ENCODE data around the gene RADIL. TPM values are rescaled to one million over a fixed set of nuclear protein-coding genes. Genes with fewer than 3 reads are reported as not detected.
A peak's percentile ranks its signal among the peaks of the same experiment; 100 is the strongest.

RADIL gene
- total RNA-seq, 4 donors from 2014 or later: 4.4 to 11.4 (median 8.8) TPM

DNA sequence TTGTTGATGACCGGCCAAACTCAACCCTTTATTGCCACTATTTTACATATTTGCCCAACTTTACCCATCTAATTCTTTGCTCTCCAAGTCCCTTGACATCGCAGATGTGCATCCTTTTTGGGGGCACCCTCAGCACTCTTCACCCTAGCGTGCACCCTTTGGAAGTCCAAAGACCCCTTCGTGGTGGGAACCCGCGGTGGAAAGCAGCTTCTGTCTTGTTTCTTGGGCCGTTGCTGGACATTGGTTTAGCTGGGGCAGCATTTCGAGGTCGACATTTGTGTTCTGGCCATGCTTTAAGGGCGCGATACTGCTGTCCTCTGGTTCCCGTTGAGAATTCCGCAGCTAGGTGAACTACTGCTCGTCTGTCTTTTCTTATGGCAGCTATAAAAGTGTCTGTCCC lies 21.4 kb downstream of the RADIL start:
- no peak for ATAC-seq

DNA sequence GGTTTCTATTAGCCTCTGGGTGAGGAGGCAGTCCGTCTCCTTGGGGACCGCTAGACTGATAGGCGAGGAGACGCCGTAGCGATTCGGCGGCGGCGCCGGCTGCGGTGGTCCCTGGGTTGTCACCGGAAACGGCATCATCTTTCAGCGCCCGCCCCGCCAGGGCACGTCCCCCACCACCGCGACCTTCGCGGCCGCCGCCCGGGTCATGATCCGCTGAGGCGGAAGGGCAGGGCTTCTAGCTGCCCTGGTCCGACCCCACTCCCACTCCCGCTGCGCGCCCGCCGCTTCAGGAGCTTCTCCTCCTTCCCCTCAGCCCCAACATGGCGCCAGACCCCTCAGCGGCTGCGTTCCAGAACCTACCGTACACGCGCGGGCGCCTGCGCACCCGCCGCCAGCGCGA lies 21.8 kb downstream of the RADIL start, which contains the start of gene PAPOLB:
PAPOLB (minus strand) TSS at position 358 of the 400 bp plus-strand sequence; CDS start at position 138, 220 bp downstream.
- no peak for TF ChIP-seq POLR2AphosphoS5 (IDR thresholded peaks at IDR 0.05)
- TF ChIP-seq EP300 (IDR thresholded peaks at IDR 0.05): no peak
- no peak for TF ChIP-seq POLR2A (IDR thresholded peaks at IDR 0.05)
- TF ChIP-seq CTCF (IDR thresholded peaks at IDR 0.05): no peak

More for the DNA sequence above, 21.4 kb downstream of the RADIL start:
- no peak overlapping the region for H3K27ac ChIP-seq
- WGBS, 2 donors (ENCODE audit: low coverage in 1 of 2): 63 to 84% methylated on average over 4 to 11 of the region's 14 CpGs
- peaks cover 0 to 8% (median 0%) of the 10 kb centered on the region in 3 donors for H3K4me1 ChIP-seq
- H3K36me3 ChIP-seq: no peaks in the 10 kb centered on the region
- H3K9me3 ChIP-seq: peaks cover 0 to 24% (median 0%) of the 10 kb centered on the region in 3 donors
- H3K27me3 ChIP-seq: peaks cover 29% of the 10 kb centered on the region
- no peak for TF ChIP-seq POLR2A (IDR thresholded peaks at IDR 0.05)
- no peak for TF ChIP-seq EP300 (IDR thresholded peaks at IDR 0.05)
- TF ChIP-seq CTCF (IDR thresholded peaks at IDR 0.05): no peak
- no peak for TF ChIP-seq POLR2AphosphoS5 (IDR thresholded peaks at IDR 0.05)
- peak overlapping the region; percentile 15 to 50 for H3K4me3 ChIP-seq

DNA sequence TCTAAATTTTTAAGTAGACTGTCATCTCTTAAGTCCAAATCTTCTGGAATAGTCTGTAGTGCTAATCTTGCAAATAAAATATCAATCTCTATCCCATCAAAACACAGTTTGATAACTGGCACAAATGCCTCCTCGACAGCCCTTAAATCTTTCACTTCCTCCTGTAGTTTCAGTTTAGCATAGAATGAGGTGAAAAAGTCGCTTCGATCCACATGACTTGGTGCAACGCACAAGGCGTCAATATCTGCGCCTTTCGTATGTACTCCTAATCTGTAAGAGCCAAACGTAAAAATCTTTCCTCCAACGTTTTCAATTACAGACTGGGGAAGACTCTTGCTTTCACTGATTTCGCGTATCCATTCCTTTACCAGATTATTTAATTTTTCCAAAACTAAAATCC lies 22.3 kb downstream of the RADIL start:
- H3K4me3 ChIP-seq: peak overlapping the region in 1 of 2 donors; percentile 50
- 84 to 87% methylated on average over 10 to 11 of the region's 11 CpGs for WGBS, 2 donors (ENCODE audit: low coverage in 1 of 2)

More for the DNA sequence above, 21.8 kb downstream of the RADIL start, which contains the start of gene PAPOLB:
- H3K9me3 ChIP-seq: peaks cover 0 to 24% (median 0%) of the 10 kb centered on the region in 3 donors
- peaks cover 25% of the 10 kb centered on the region for H3K27me3 ChIP-seq
- peak; percentile 19 for ATAC-seq
- peaks cover 0 to 8% (median 0%) of the 10 kb centered on the region in 3 donors for H3K4me1 ChIP-seq
- H3K4me3 ChIP-seq: peak within 1 kb of the TSS; percentile 15 to 50
- WGBS, 2 donors (ENCODE audit: low coverage in 1 of 2): 20% methylated on average over 4 of the region's 46 CpGs; no CpG with 5 or more reads in 1 of the 2 donors
- peak within 1 kb of the TSS in 1 of 4 donors; percentile 49 for H3K27ac ChIP-seq
- H3K36me3 ChIP-seq: no peaks in the 10 kb centered on the region

DNA sequence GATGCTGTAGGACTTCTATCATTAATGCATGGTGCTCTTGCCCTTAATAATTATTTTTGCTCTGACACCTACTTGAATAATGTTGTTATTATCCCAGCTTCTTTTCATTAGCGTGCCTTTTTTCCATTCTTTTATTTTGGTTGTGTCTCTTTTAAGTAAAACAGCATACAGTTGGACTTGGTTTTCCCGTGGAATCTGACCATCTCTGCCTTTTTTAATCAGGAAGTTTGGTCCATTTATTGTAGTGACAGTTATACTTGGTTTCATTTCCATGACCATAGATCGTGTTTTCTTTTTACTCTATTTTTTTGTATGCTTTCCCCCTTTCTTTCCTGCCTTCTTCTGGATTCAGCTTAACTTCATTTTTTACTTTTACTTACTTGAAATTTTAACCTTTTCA lies 26.3 kb downstream of the RADIL start:
- Histone ChIP-seq H3K9me3 (peaks cover 0 to 14% (median 0%) of the 10 kb centered on the region in 3 donors), H3K4me1 (peaks cover 0 to 7% (median 0%) of the 10 kb centered on the region in 3 donors), H3K4me3 (no peak overlapping the region), H3K27ac (no peak overlapping the region), H3K27me3 (peaks cover 8% of the 10 kb centered on the region), H3K36me3 (no peaks in the 10 kb centered on the region)
- WGBS, 2 donors (ENCODE audit: low coverage in 1 of 2): 37 to 54% methylated on average over 2 to 3 of the region's 3 CpGs
- no peak for TF ChIP-seq EP300 (IDR thresholded peaks at IDR 0.05)
- no peak for TF ChIP-seq POLR2A (IDR thresholded peaks at IDR 0.05)
- no peak for TF ChIP-seq POLR2AphosphoS5 (IDR thresholded peaks at IDR 0.05)
- TF ChIP-seq CTCF (IDR thresholded peaks at IDR 0.05): no peak
- no peak for ATAC-seq

More for the DNA sequence above, 22.3 kb downstream of the RADIL start:
- no peak for ATAC-seq
- Histone ChIP-seq H3K9me3 (peaks cover 0 to 24% (median 0%) of the 10 kb centered on the region in 3 donors), H3K27me3 (peaks cover 25% of the 10 kb centered on the region), H3K36me3 (no peaks in the 10 kb centered on the region), H3K4me1 (peaks cover 0 to 8% (median 0%) of the 10 kb centered on the region in 3 donors), H3K27ac (no peak overlapping the region)
- TF ChIP-seq CTCF (IDR thresholded peaks at IDR 0.05): no peak
- TF ChIP-seq POLR2AphosphoS5 (IDR thresholded peaks at IDR 0.05): no peak
- TF ChIP-seq EP300 (IDR thresholded peaks at IDR 0.05): no peak
- TF ChIP-seq POLR2A (IDR thresholded peaks at IDR 0.05): no peak

Measured in gastroesophageal sphincter (tissue), 4 donors.